Central memory CD8-positive, alpha-beta T cell (primary cell): ENCODE data around the gene FSHB.
"Not testable (repeated sequence)": the region's sequence is repeated elsewhere in the genome, so short reads cannot be mapped to it uniquely, and the experiment has no call there.

ENCODE experiments used
- ATAC-seq: fragments of 150-1000 bp; cut with Tn5 transposase; replicated peaks from 2 replicates; pipeline ENCODE4 v1.10.0; 2022; ENCODE audit warnings: mild to moderate bottlenecking, moderate FRiP score, moderate number of reproducible peaks; ENCODE audit not compliant: poor library complexity, severe bottlenecking; ENCODE audit errors: extremely low read depth
- DNase-seq, 2 donors: peaks; one replicate each; pipeline ENCODE4 v3.0.0; 2021; ENCODE audit warnings: low spot score in 2 of 2
- H3K27ac Mint-ChIP-seq: one replicate; pipeline ENCODE4 v1.8.0; 2022; ENCODE audit warnings: low read depth, mild to moderate bottlenecking, moderate library complexity, mixed read lengths
- H3K27me3 Mint-ChIP-seq: one replicate; pipeline ENCODE4 v1.8.0; 2022; ENCODE audit warnings: mixed read lengths
- H3K36me3 Mint-ChIP-seq: one replicate; pipeline ENCODE4 v1.8.0; 2022; ENCODE audit warnings: mild to moderate bottlenecking, moderate library complexity, mixed read lengths; ENCODE audit not compliant: insufficient read depth
- H3K4me1 Mint-ChIP-seq: one replicate; pipeline ENCODE4 v1.8.0; 2022; ENCODE audit warnings: mixed read lengths
- H3K4me3 Mint-ChIP-seq: one replicate; pipeline ENCODE4 v1.8.0; 2022; ENCODE audit warnings: mild to moderate bottlenecking, moderate library complexity, mixed read lengths
- H3K9me3 Mint-ChIP-seq: one replicate; pipeline ENCODE4 v1.8.0; 2022; ENCODE audit warnings: mixed read lengths

The FSHB gene

DNA sequence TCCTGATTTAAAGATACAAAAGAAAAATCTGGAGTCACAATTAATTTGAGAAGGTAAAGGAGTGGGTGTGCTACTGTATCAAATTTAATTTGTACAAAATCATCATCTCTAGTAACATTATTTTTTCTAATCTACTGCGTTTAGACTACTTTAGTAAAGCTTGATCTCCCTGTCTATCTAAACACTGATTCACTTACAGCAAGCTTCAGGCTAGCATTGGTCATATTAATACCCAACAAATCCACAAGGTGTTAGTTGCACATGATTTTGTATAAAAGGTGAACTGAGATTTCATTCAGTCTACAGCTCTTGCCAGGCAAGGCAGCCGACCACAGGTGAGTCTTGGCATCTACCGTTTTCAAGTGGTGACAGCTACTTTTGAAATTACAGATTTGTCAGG, at the start of gene FSHB:
TSS of gene FSHB (plus strand) at position 301 of the 400 bp plus-strand sequence. CDS start 889 bp downstream, outside the sequence.
- Mint-ChIP-seq H3K4me1 (no peaks in the 10 kb centered on the region), H3K4me3 (no peak within 1 kb of the TSS), H3K27ac (no peak within 1 kb of the TSS), H3K36me3 (no peaks in the 10 kb centered on the region), H3K27me3 (peaks cover 25% of the 10 kb centered on the region), H3K9me3 (peaks cover 6% of the 10 kb centered on the region)
- ATAC-seq (no peak), DNase-seq (no peak)

DNA sequence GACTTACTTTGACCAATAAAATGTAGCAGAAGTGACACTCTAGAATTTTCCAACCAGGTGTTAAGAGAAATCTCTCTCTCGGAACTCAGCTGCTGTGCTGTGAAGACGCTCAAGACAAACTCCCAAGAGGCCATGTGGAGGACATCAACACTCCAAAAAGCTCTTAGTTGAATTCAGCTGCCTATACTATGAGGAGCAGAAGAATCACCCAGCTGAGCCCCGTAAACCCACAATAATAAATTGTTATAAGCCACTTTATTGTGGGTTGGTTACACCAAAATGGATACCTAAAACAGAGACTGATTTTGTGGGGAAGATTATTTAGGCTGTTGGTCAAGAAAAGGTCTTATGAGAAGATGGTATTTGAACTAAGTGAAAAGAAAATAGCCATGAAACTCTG, 44.1 kb upstream of the FSHB start:
- H3K36me3 Mint-ChIP-seq, result peaks cover 3% of the 10 kb centered on the region
- DNase-seq, result no peak
- H3K4me3 Mint-ChIP-seq, result no peak overlapping the region
- H3K9me3 Mint-ChIP-seq, result peaks cover 6% of the 10 kb centered on the region
- H3K4me1 Mint-ChIP-seq, result no peaks in the 10 kb centered on the region
- no peaks in the 10 kb centered on the region for H3K27me3 Mint-ChIP-seq
- ATAC-seq, result no peak
- H3K27ac Mint-ChIP-seq, result no peak overlapping the region

DNA sequence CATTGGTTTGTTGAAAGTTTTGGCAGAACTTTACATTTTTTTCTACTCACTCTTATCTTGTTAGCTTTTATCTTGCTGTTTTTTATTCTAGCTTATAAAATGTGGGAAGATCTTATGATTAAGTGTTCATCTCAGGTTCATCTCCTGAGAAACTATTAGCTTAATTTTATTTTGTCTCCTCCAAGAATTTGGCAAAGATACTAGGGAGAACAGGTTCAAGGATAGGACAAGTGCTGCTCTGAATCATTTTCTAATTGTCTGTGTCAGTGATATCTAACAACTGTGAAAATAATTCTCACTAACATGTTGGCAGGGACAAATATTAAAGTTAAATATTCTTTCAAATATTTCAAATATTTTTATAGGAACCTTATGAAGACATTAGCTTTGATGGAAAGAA, 38.2 kb upstream of the FSHB start:
- no peaks in the 10 kb centered on the region for H3K9me3 Mint-ChIP-seq
- H3K4me3 Mint-ChIP-seq, result no peak overlapping the region
- no peaks in the 10 kb centered on the region for H3K36me3 Mint-ChIP-seq
- DNase-seq, result no peak
- ATAC-seq, result no peak
- no peak overlapping the region for H3K27ac Mint-ChIP-seq
- peaks cover 13% of the 10 kb centered on the region for H3K27me3 Mint-ChIP-seq
- H3K4me1 Mint-ChIP-seq, result no peaks in the 10 kb centered on the region

DNA sequence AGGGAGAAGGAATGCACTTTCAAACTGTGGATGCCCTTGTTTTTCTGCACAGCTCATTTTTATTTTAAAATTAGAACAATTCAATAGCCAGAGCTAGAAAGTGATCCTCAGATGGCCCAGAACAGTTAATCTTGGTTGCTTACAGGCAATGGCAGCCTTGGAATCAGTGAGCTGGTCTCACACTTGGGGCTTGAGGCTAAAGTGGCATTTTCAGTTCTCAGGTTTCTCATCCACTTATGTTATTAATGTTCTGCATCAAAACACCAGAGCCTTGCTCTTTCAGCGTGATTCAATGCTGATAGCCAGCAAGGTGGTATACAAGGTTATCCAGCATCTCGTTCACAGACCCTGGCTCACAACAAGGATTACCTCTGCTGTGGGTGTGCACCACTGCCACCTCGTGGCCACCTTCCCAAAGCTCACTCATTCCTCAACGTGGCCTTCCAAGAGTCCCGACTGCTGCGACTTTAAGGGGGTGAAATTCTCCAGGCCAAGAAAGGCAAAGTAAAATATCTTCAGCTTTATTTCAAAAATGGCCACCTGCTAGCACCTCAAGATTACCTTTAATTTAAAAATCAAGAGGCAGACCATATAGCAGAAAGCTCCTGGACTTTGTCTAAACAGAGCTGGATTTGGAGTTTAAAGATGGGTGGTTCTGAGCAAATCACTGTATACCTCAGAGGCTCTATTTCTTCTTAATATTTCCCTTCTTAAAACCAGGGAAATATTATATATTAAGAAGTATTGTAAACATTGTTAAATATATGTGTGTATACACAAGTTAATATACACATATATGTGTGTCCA, 34.2 kb upstream of the FSHB start:
- peaks cover 13% of the 10 kb centered on the region for H3K27me3 Mint-ChIP-seq
- peak in 1 of 2 donors; percentile 15 for DNase-seq

GRCh38 chr11:30197869-30198268, 32.9 kb upstream of the FSHB start:
- H3K4me1 Mint-ChIP-seq, result no peaks in the 10 kb centered on the region
- no peak overlapping the region for H3K27ac Mint-ChIP-seq
- DNase-seq (no peak), ATAC-seq (no peak)
- H3K4me3 Mint-ChIP-seq, result no peak overlapping the region
- H3K27me3 Mint-ChIP-seq, result peaks cover 13% of the 10 kb centered on the region
- no peaks in the 10 kb centered on the region for H3K36me3 Mint-ChIP-seq
- H3K9me3 Mint-ChIP-seq, result no peaks in the 10 kb centered on the region

More for the DNA sequence above, 34.2 kb upstream of the FSHB start:
- no peaks in the 10 kb centered on the region for H3K4me1 Mint-ChIP-seq
- H3K4me3 Mint-ChIP-seq, result no peak overlapping the region
- peak; percentile 32 for ATAC-seq
- H3K27ac Mint-ChIP-seq, result no peak overlapping the region
- no peaks in the 10 kb centered on the region for H3K36me3 Mint-ChIP-seq
- H3K9me3 Mint-ChIP-seq, result no peaks in the 10 kb centered on the region

DNA sequence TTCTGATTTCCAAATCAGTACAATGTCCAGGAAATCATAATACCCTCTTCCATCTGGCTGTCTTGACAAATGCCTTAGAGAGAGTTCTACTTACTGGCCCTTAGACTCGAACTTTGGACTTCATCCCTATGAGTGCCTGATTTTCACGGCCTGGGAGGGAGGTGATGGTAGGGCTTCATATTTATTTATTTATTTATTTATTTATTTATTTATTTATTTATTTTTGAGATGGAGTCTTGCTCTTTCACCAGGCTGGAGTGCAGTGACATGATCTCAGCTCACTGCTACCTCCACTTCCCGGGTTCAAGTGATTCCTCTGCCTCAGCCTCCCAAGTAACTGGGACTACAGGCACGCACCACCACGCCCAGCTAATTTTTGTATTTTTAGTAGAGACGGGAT, 27.8 kb upstream of the FSHB start:
- not testable (repeated sequence) for H3K4me3 Mint-ChIP-seq, H3K9me3 Mint-ChIP-seq, H3K27ac Mint-ChIP-seq, ATAC-seq, H3K4me1 Mint-ChIP-seq, H3K36me3 Mint-ChIP-seq, H3K27me3 Mint-ChIP-seq, DNase-seq

DNA sequence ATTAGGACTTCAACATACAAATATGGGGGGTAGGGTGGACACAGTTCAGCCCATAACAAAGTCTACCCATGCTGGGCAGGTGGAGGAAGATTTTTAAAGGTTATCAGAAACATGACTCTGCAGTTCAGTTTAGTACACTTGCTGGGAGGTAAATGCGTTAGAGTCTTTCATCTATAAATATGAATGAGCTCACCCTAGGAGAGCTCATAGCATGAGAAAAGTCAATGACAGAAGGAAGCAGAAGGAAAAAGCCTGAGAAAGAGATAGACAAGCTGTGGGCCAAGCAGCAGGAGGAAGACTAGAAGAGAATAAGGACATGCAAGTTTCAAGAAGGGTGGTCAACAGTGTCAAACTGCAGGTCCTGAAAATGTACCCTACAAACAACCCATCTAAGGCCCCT, 27.0 kb upstream of the FSHB start:
- DNase-seq (no peak), ATAC-seq (no peak)
- H3K4me3 Mint-ChIP-seq, result no peak overlapping the region
- H3K36me3 Mint-ChIP-seq, result no peaks in the 10 kb centered on the region
- H3K9me3 Mint-ChIP-seq, result no peaks in the 10 kb centered on the region
- no peaks in the 10 kb centered on the region for H3K4me1 Mint-ChIP-seq
- no peak overlapping the region for H3K27ac Mint-ChIP-seq
- peaks cover 13% of the 10 kb centered on the region for H3K27me3 Mint-ChIP-seq

GRCh38 chr11:30206249-30206996, 24.4 kb upstream of the FSHB start:
- DNase-seq (no peak), ATAC-seq (no peak)
- Mint-ChIP-seq H3K4me1 (no peaks in the 10 kb centered on the region), H3K4me3 (no peak overlapping the region), H3K27ac (no peak overlapping the region), H3K36me3 (no peaks in the 10 kb centered on the region), H3K9me3 (no peaks in the 10 kb centered on the region), H3K27me3 (peaks cover 16% of the 10 kb centered on the region)

DNA sequence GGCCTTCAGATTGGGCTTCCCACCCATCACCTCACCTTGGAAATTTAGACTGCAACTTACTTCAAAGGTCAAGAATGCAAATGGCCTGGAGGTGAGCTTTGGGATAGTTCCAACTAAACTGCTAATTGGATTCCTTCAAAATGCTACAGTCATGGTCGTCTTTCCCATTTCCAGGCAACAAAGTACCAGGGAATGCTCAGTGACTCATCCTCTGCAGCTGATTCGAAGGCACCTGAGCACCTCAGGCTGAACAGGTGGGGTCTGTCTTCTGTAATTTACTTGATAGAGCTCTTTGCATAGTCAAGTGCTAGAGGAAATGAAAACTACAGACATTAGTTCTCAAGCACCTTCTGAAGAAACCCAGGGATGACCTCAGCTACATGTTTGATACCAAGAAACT, 20.5 kb upstream of the FSHB start:
- Mint-ChIP-seq H3K36me3 (no peaks in the 10 kb centered on the region), H3K4me1 (no peaks in the 10 kb centered on the region), H3K27me3 (peaks cover 16% of the 10 kb centered on the region), H3K27ac (no peak overlapping the region), H3K4me3 (no peak overlapping the region), H3K9me3 (no peaks in the 10 kb centered on the region)
- DNase-seq, result no peak
- no peak for ATAC-seq

GRCh38 chr11:30216534-30216933, 14.3 kb upstream of the FSHB start:
- ATAC-seq, result no peak
- Mint-ChIP-seq H3K36me3 (no peaks in the 10 kb centered on the region), H3K4me3 (no peak overlapping the region), H3K4me1 (no peaks in the 10 kb centered on the region), H3K9me3 (no peaks in the 10 kb centered on the region), H3K27me3 (peaks cover 9% of the 10 kb centered on the region), H3K27ac (no peak overlapping the region)
- DNase-seq, result no peak

- Mint-ChIP-seq H3K36me3 (no peaks in the 10 kb centered on the region), H3K4me3 (no peak overlapping the region), H3K4me1 (no peaks in the 10 kb centered on the region), H3K27ac (no peak overlapping the region), H3K9me3 (no peaks in the 10 kb centered on the region), H3K27me3 (peaks cover 9% of the 10 kb centered on the region)
- ATAC-seq (no peak), DNase-seq (no peak)
These were observed 12.5 kb upstream of the FSHB start for GRCh38 chr11:30218278-30218677.

GRCh38 chr11:30225642-30226041, 5.2 kb upstream of the FSHB start:
- peaks cover 6% of the 10 kb centered on the region for H3K9me3 Mint-ChIP-seq
- no peak overlapping the region for H3K4me3 Mint-ChIP-seq
- H3K36me3 Mint-ChIP-seq, result no peaks in the 10 kb centered on the region
- H3K27me3 Mint-ChIP-seq, result peaks cover 33% of the 10 kb centered on the region
- no peak overlapping the region for H3K27ac Mint-ChIP-seq
- DNase-seq, result no peak
- no peak for ATAC-seq
- no peaks in the 10 kb centered on the region for H3K4me1 Mint-ChIP-seq

- Mint-ChIP-seq H3K4me1 (no peaks in the 10 kb centered on the region), H3K4me3 (no peak overlapping the region), H3K36me3 (no peaks in the 10 kb centered on the region), H3K27ac (no peak overlapping the region), H3K27me3 (peaks cover 33% of the 10 kb centered on the region), H3K9me3 (peaks cover 6% of the 10 kb centered on the region)
- ATAC-seq (no peak), DNase-seq (no peak)
These were observed 2.4 kb upstream of the FSHB start for GRCh38 chr11:30228323-30228884.
